ENCODE measurements around the gene CCDC178.

Gene CCDC178

GRCh38 chr18:32911660-32912284 lies 528.7 kb downstream of the CCDC178 start:
- DNase-seq (ENCODE audit: low read depth in 2 of 2): no peak

DNA sequence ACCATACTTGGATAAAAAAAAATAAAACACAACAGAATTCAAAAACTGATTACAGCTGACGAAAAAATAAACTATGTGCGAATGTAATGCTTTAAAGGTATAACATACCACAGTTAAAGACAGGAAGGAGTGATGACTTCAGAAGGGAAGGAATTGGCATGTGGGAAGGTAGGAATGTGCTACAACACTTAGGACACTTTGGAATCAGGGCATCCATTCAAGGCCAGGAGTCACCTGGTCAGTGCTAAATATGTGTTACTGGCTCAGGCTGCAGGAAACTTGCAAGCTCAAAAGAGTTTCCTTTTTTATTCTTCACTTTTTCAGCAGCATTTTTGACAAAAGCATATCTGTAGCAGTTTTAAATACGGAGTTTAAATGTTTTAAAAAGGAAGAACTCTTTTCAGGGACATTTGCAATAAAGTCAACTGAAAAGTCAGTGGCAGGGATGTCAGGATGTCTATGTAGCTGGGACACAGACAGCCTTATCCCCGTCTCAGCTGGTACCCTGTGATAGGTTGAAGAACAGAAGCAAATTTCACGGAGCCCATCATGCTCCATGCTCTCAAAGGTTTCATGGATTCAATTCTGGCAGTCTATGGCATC lies 529.7 kb downstream of the CCDC178 start:
- DNase-seq (ENCODE audit: low read depth in 2 of 2): no peak

DNA sequence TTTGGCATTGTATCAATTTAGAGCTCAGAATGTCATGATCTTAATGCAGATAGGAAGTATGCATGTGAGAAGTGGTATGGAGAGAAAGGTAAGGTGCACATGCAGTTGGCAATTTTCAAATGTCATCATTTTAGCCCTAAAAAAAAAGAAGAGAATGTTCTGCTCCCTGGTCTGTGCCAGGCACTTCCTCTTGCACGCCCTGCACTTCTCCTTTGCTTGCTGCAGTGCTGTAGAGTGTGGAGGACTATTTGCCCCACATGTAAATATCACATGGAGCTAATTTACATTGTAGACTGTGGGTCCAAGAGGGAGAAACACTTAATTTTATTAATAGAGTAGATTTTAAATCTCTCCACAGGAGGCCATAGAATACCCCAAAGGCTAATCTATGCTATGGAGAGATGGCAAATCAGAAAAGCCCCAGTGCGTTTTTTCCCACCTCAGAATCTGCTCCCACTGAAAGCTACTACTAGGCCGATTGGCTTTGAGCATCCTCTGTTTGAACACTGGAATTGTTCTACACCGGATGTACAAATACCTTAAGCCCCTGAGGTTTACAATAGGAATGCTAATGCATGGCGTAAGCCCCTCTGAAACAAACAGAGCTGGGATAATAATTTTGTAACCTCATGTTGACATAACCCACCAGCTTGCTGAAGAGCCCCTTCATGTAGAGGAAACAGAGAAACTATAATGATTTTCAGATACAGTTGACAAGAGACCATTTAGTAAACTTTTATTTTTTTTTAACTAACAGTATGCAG lies 530.5 kb downstream of the CCDC178 start:
- no peak for DNase-seq (ENCODE audit: low read depth in 2 of 2)

- DNase-seq (ENCODE audit: low read depth in 2 of 2): no peak
Measured at GRCh38 chr18:32908424-32908805, 532.1 kb downstream of the CCDC178 start.

GRCh38 chr18:32907648-32908423 lies 532.7 kb downstream of the CCDC178 start:
- DNase-seq (ENCODE audit: low read depth in 2 of 2): no peak

DNA sequence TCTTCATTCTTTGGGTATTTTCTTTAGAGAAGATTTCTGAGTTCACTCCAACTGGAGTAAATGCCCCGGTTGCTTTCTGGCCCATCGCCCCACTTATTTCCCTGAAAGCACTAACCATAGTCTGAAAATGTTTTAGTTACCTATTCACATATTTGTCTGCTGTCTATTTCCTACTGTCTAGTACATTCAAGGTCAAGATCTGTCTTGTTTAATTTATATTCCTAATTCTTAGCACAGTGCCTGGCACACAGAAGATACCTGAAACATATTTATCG lies 533.3 kb downstream of the CCDC178 start:
- no peak for DNase-seq (ENCODE audit: low read depth in 2 of 2)

DNA sequence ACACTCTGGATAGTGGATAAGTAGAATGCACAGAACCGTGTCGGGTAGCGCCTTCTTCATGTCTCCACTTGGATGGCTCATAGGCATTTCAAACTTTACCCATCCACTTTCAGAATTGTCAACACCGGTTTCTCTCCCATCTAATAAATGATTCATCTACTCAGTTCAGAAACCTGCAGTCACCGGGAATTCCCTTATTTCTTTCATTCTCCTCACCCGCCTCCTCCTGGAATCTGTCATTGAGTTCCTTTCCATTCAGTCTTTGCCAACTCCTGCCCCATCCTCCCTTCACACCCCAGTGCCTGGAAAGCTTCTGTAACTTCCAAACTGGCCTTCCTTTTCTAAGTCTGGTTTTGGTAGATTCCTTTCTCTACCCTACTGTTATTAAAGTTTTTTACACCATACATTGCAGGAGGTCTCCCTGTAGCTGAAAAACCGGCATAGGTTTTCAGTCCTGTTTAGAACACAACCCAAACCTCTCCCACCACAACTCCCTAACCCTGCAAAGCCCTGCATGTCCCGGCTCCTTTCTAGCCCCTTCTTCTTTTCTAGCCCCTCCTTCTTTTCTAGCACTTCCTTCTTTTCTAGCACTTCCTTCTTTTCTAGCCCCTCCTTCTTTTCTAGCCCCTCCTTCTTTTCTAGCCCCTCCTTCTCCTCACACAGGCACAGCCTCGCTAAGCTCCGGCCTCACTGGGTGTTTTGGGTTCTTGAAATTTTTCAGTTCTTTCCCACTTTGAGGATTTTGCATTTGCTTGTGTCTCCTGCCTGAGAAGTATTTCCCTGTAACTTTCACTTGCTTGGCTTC lies 533.8 kb downstream of the CCDC178 start:
- DNase-seq (ENCODE audit: low read depth in 2 of 2): no peak

GRCh38 chr18:32905651-32906050 lies 534.9 kb downstream of the CCDC178 start:
- DNase-seq (ENCODE audit: low read depth in 2 of 2): no peak

DNA sequence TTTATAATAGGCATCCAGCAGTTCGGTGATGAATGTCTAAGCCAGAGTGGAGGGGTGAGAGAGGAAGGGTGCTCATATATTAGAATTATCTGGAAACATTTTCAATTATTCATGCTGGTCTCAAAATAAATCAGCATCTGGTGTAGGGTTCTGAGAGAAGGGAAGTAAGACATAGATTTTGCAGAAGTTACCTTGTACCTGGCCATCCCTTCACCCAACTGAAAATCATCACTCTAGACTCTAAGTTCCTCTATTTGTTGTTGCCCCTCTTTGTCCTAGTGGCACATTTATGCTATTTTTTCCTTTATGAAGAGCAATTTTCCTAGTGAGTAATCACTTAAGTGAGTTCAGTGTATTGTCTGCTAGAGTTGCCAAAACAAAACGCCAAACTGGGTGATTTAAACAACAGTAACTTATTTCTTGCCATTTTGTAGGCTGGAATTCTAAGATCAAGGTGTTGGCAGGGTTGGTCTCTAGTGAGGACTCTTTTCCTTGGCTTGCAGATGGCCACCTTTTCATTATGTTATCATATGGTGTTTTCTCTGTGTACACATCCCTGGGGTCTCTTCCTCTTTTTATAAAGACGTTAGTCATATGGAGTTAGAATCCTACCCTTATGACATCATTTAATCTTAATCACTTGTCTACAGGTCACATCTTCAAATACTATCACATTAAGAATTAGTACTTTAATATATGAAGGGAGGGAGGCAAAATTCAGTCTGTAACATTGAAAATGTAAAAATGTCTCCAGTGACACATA lies 537.8 kb downstream of the CCDC178 start:
- DNase-seq (ENCODE audit: low read depth in 2 of 2): no peak

- DNase-seq (ENCODE audit: low read depth in 2 of 2): no peak
Measured at GRCh38 chr18:32899819-32900218, 540.7 kb downstream of the CCDC178 start.

GRCh38 chr18:32896776-32897547 lies 543.6 kb downstream of the CCDC178 start:
- no peak for DNase-seq (ENCODE audit: low read depth in 2 of 2)

- no peak for DNase-seq (ENCODE audit: low read depth in 2 of 2)
Measured at GRCh38 chr18:32893915-32894314, 546.6 kb downstream of the CCDC178 start.

GRCh38 chr18:32891797-32892196 lies 548.7 kb downstream of the CCDC178 start:
- DNase-seq (ENCODE audit: low read depth in 2 of 2): no peak

- no peak for DNase-seq (ENCODE audit: low read depth in 2 of 2)
Measured at GRCh38 chr18:32891130-32891529, 549.4 kb downstream of the CCDC178 start.

DNA sequence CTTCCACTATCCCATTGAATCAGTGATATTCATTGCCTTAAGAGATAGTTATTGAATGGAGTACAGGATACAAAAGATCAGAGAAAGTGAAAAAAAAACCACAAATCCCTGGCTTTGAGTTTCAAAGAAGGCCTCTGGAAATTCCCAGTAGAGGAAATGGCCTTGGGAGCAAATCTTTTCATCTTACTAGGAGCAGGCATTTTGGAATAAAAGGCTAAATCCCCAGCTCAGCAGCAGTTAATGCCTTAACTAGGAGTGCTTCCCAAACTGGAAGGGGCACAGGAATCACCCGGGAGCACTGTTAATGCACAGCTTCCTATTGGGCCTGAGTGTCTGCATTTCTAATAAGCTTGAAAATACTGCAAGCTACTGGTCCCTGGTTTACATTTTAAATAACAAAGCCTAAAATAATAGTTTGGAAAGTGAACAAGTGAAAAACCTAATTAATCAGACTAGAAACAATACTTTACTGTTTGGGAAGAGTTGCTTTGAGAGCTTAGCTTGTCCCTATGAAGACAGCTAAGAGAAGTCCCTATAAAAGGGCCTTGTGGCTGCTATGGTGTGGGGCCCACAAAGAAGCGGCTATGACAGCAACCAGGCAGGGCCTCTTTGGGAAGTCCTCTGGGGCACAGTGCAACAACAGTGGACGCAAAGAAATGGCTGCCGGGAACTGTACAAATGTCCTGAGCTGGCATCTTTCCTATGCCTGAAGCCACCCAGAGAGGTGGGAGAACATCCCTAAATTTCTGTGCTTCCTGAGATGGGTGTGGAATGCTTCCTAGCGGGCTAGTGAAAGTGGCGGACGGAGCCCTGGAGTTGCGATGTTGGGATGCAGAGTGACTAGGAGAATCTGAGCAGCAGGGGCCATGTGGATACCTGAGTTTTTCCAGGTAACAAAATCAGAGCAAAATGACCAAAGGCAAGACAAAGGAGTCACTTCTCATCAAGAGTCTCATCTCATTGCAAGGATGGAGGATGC lies 550.6 kb downstream of the CCDC178 start:
- DNase-seq (ENCODE audit: low read depth in 2 of 2): no peak

GRCh38 chr18:32888306-32888705 lies 552.2 kb downstream of the CCDC178 start:
- no peak for DNase-seq (ENCODE audit: low read depth in 2 of 2)

All from stimulated activated CD8-positive, alpha-beta memory T cell treated with anti-CD3 and anti-CD28 coated beads, Interleukin-7, amount 100 ng/mL, for 1 hour (primary cell).